ENCODE measurements around the gene CABP7.

- TF ChIP-seq CTCF (IDR thresholded peaks at IDR 0.05) (no peak), POLR2AphosphoS5 (IDR thresholded peaks at IDR 0.05; ENCODE audit: insufficient read depth in 1 of 2, low read depth in 1 of 2) (no peak), POLR2A (IDR thresholded peaks at IDR 0.05) (no peak)
Observed at GRCh38 chr22:29780220-29780619, 60.4 kb downstream of the CABP7 start.

Data from vagina (tissue), 2 donors.